HG03196 (cell line): ENCODE measurements around the gene TULP4.
"Not testable (repeated sequence)": the region's sequence is repeated elsewhere in the genome, so short reads cannot be mapped to it uniquely, and the experiment has no call there.

Source experiments
- ATAC-seq: cut with Tn5 transposase; IDR thresholded peaks from one replicate; pipeline ENCODE4 v1.9.1; 2021; ENCODE audit not compliant: unreplicated experiment

The TULP4 gene

DNA sequence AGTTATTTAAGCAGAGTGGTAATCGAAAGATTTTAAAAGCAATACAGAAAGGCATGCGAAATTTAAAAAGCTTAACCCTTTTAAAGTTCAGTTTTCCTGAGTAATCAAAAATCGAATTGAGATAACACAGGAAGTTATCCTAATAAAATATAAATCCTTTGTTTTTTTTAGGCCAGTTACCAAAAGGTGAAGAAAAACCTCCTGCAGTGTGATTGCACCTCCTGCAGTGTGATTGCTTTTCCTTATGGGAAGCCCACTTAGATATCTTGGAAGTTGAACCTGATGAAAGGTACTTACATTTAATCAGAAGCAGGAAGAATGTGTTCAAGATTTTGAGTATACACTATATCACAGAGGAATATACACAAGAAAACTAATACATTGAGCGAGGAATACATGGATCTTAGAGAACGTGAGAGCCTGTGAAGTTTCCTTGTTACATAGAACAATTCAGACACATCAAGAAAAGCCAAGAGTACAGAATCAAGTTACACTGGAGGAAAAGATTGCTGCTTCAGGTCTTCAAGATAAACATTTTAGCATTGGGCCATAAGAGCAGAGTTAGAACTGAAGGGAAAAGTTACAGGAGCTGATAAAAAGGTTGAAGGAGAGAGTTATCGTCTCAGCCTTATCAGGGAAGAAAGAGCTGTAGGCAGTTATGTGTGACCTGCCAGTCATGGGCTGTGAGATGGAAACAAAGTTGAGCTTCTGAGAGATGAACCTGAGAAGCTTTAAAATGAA lies 240.0 kb downstream of the TULP4 start:
- ATAC-seq = no peak

- ATAC-seq = no peak
Measured at GRCh38 chr6:158552796-158553138, 240.5 kb downstream of the TULP4 start.

DNA sequence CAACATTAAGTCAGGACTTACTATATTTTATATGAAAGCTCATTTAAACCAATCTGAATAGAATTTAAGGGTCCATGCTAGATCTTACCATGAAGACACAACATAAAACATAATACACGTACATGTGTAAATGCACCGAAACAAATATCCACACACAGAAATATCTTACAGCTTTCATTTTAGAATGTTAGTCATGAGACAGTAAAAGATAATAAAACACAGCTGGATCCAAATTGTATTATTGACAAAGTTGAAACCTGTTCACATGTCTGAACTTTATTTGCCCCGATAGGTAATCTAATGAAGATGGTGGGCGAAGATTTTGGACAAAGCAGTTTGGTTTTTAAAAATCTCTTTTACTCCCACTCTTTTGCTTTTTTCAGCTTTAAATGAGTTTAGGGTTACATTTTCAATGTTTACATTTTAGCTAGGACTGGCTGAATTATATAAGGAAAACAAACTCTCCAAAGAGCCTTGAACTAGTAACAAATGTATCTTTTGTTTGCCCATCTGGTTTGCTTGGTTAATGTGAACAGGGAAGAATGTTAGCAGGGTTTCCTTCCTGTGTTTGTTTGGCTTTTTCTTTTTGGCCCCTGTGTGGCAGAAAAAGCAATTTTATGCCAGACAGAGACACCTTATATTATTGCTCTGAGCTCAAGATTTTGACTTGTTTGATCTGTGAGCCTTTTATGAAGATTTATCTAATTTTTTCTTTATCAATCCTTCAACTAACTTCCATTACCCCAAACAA lies 242.5 kb downstream of the TULP4 start:
- no peak for ATAC-seq

GRCh38 chr6:158556113-158556512 lies 243.8 kb downstream of the TULP4 start:
- ATAC-seq = no peak

DNA sequence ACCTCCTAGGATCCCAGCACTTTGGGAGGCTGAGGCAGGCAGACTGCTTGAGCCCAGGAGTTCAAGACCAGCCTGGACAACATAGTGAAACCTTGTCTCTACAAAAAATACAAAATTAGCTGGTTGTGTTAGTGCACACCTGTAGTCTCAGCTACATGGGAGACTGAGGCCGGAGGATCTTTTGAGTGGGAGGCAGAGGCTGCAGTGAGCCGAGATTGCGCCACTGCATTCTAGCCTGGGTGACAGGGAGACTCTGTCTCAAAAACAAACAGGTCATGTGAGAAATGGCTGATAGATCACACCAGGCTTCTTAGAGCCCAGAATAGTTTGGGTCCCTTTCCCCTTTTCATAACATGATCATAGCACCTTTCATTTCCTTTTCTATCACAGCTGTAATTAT lies 244.8 kb downstream of the TULP4 start:
- not testable (repeated sequence) for ATAC-seq

DNA sequence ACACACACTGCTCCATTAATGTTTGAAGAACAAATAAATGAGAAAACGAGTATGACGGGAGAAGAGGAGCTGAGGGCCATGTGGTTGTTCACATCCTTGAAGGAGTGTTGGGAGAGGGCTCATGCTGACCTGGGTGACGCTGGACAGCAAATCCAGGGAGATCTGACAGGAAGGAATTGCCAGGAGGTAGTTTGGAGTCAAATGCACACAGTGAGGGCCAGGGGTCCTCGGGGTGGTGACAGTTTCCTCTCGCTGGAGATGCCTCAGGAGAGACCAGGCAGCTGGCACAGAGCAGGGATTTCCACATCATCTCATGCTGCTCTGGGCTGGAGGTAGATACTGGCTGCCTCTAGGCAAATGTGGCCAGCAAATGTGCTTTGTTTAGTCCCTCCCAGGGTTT lies 245.7 kb downstream of the TULP4 start:
- ATAC-seq = no peak

GRCh38 chr6:158558415-158559306 lies 246.4 kb downstream of the TULP4 start:
- no peak for ATAC-seq

DNA sequence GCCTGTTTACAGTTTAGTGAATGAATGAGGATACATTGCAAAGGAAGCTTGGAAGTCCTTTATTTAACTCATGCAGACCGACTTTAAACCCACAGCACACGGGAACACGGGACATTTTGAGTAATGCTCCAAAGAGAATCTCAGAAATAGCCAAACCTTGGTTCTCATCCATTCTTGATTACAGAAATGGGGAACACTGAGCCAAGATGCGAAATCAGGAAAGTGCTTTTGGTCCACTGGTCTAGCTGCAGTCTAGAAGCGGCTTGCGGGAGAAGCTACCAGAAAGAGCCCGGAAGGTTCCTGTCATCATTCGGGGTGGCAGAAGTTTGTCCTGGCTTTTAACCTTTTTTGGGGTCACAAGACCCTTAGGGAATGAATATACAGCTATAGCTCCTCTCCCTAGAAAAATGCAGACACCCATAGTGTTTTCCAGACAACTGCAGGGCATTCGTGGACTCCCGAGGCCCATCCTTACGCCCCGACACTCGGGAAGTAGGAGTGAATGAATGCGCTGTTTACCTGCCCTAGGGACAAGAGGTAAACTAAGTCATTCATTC lies 247.2 kb downstream of the TULP4 start:
- ATAC-seq = no peak

DNA sequence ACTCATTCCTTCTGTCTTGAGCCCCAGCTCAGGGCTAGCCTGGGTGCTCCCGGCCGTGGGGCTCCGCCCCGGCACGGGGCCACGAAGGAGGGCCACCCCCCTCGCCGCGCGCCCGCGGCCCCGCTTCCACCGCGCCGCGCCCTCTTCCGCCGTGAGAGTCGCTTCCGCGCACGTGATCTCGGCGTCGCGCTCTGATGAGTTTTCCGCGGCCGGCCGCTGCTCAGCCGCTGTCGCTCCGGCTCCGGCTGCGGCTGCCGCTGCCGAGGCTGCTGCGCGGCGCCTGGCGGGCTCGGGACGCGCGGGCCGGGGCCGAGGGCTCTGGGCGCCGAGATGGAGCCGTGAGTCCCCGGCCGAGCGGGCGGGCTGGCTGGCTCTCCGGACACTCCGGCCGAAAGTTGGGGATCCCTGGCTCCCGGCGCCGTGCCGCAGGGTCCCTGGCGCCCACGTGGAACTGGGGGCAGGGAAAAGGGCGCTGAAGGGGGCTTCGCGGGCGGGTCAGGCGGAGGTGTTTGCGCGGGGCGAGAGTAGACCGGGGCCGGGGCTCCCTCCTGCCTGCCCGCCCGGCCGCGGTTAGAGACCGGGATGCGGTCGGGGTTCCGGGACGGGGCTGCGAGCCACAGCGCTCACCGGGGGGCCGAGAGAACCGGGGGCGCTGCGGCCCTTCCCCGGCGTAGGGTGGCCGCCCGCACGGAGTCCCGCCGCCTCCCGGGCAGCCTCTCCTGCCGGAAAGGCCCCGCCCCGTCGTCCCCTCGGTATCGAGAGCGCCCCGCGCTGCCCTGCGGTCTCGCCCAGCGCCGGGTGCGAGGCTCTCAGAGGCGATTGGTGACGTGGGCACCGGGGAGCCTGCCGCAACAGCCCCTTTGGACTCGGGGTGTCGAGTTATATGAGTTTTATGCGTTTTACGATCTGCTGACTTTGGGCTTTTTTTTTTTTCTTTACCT lies 247.9 kb downstream of the TULP4 start, which contains the start of gene TMEM181:
Gene TMEM181 (plus strand): TSS at position 197 of the 941 bp plus-strand sequence. CDS start 134 bp downstream, at position 331.
- peak; percentile 80 for ATAC-seq

- no peak for ATAC-seq
Measured at GRCh38 chr6:158560836-158561320, 248.6 kb downstream of the TULP4 start.
